NOMO-1 (cell line): ENCODE data around the gene SBNO2.

Experiments used
- DNase-seq, 2 experiments: peaks; one replicate each; lab custom pipeline; 2025; ENCODE audit not compliant: unreplicated experiment in 2 of 2; lab: John Stamatoyannopoulos, UW

Gene SBNO2

GRCh38 chr19:1093330-1093729 lies 80.7 kb downstream of the SBNO2 start:
- DNase-seq: no peak

DNA sequence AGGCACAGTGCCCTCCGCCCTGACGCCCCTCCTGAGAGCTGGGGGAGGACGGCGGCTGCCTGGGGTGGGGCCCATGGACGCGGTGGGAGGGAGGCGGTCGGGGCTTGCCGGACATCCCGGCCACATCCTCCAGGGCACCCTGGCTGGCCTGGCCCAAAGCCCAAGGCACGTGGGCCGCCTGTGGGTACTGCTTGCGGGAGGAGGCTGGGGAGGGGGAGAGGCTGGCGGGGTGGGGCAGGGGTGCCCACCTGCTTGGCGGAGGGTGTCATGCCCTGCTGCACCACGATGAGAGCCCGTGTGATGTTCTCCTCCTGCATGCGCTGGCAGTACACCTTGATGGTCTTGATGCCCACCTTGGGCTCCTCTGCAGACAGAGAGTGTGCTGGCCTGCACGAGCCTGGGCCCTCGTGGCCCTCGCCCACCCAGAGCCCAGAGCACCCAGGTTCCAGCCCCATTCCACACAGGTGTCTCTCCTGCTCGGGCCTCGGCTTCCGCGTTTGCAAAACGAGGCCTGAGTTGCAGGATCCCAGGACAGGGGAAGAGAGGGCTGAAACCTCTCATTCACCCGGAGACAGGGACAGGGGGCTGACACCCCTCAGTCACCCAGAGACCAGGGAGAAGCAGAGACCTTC lies 82.4 kb downstream of the SBNO2 start:
- no peak for DNase-seq

GRCh38 chr19:1090731-1091543 lies 83.1 kb downstream of the SBNO2 start:
- no peak for DNase-seq

DNA sequence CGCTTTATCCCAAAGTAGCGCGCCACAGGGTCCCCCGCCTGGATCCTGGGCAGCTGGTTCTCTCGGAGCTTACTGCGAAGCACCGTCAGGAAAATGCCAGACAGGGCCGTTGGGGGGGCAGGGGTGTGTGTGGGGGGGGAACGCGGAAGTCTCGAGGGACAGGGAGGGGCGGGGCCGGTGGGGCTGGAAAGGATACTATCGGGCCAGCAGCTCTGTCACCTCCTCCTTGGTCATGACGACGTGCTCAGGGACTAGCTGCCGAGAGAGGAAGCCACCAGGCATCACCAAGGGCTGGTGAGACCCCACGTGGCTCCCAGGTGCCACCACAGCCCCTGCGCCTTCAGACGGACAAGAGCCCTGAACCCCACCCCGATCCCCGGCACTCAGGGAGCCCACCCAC lies 84.2 kb downstream of the SBNO2 start:
- DNase-seq: no peak

GRCh38 chr19:1089126-1089771 lies 84.8 kb downstream of the SBNO2 start:
- no peak for DNase-seq

DNA sequence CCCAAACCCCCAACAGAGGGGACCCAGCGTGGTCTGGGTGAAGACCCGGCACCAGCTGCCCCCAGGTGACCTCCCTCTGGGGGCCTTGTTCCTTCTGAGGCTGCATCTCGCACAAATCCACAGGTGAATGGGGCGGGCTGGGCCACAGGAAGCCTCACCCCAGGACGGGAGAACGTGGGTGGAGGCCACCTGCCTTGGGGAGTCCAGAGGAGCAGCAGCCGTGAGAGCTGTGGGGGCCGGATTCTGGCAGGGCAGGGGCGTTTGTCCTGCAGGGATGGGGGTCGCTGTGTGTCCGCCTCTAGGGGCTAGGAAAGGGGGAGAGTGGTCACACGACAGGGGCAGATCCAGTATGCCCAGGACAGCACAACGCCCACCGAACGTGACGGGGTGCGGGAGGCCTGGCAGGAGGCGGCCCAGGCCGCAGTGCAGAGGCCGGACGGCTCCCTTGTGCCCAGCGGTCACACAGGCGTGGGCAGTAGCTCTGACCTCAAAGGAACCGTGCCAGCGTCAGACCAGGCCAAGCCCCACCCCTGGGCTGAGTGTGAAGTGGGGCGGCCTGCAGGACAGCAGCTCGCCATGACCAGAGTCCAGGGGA lies 85.6 kb downstream of the SBNO2 start:
- DNase-seq: no peak

- peak; percentile 89 to 95 for DNase-seq
These were observed 86.2 kb downstream of the SBNO2 start for GRCh38 chr19:1087813-1088415.

- no peak for DNase-seq
These were observed 87.5 kb downstream of the SBNO2 start for GRCh38 chr19:1086613-1087012.

GRCh38 chr19:1085676-1086442 lies 88.2 kb downstream of the SBNO2 start:
- no peak for DNase-seq

DNA sequence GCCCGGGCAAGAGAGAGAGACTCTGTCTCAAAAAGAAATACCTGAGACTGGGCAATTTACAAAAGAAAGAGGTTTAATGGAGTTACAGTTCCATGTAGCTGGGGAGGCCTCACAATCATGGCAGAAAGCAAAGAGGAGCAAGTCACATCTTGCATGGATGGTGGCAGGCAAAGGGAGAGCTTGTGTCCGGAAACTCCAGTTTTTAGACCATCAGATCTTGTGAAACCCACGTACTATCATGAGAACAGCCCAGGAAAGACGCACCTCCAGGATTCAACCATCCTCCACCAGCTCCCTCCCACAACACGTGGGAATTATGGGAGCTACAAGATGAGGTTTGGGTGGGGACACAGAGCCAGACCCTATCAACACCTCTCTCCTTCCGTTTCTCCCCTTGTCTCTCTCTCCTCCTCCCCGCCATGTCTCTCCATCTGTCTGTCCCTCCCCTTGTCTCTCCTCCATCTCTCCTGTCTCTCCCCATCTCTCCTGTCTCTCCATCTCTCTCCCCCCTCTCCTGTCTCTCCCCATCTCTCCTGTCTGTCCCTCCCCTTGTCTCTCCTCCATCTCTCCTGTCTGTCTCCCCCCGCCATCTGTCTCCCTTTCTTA lies 88.9 kb downstream of the SBNO2 start:
- no peak for DNase-seq

DNA sequence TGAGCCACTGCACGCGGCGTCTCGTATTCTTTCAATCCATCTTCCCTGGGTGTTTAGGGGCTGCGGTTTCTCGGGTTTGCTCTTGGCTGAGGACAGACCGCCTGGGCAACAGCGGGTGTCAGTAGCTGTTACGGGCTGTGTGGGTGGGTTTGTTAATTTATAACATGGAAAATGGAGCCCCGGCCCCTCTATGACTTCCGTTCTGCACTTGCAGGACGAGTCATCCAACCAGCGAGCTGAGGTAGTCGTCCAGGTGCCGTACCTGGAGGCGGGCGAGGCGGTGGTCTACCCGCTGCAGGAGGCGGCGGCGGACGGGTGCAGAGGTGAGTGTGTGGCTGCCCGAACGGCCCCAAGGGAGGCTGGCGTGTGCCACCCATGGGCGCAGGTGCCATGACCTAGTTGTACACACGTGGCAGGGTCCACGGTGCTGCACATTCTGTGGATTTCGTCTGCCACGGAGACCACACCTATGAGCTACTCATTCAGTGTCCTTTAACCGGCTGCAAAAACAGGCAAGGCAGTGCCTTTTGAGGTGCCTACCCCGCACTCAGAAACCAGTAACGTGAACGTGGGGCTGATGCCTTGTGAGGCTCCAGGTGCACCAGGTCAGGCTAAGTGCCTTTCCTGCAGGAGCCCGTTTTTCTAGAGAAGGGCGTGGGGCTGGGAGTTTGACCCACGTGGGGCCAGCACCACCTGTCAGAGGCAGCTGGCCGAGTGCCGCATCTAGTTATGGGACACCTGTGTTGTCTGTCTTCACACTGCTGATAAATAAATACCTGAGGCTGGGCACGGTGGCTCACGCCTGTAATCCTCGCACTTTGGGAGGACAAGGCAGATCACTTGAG lies 89.8 kb downstream of the SBNO2 start:
- DNase-seq: no peak

GRCh38 chr19:1082928-1083816 lies 90.9 kb downstream of the SBNO2 start:
- no peak for DNase-seq

- peak in 1 of 2 experiments; percentile 66 for DNase-seq
These were observed 91.7 kb downstream of the SBNO2 start for GRCh38 chr19:1082165-1082927.

GRCh38 chr19:1081301-1082164 lies 92.5 kb downstream of the SBNO2 start:
- DNase-seq: no peak

- DNase-seq: no peak
These were observed 93.5 kb downstream of the SBNO2 start for GRCh38 chr19:1080360-1081161.
